Memory B cell (primary cell): Measurements from ENCODE around the gene CACYBP.

Experiments used
- ATAC-seq: fragments of 150-1000 bp; cut with Tn5 transposase; 2 replicates; pipeline ENCODE4 v1.10.0; 2021; ENCODE audit warnings: low read depth, mild to moderate bottlenecking, moderate library complexity
- DNase-seq, 2 donors: peaks; one replicate each; pipeline ENCODE4 v3.0.0; 2022; ENCODE audit warnings: low spot score in 2 of 2
- H3K27ac Mint-ChIP-seq: one replicate; pipeline ENCODE4 v1.8.0; 2022; ENCODE audit warnings: mild to moderate bottlenecking, moderate library complexity, mixed read lengths
- H3K27me3 Mint-ChIP-seq: one replicate; pipeline ENCODE4 v1.8.0; 2022; ENCODE audit warnings: mixed read lengths
- H3K36me3 Mint-ChIP-seq: one replicate; pipeline ENCODE4 v1.8.0; 2022; ENCODE audit warnings: mild to moderate bottlenecking, mixed read lengths
- H3K4me1 Mint-ChIP-seq: one replicate; pipeline ENCODE4 v1.8.0; 2022; ENCODE audit warnings: mixed read lengths
- H3K4me3 Mint-ChIP-seq: one replicate; pipeline ENCODE4 v1.8.0; 2022; ENCODE audit warnings: mild to moderate bottlenecking, moderate library complexity, mixed read lengths
- H3K9me3 Mint-ChIP-seq: one replicate; pipeline ENCODE4 v1.8.0; 2022; ENCODE audit warnings: mixed read lengths

The CACYBP gene

GRCh38 chr1:174999936-175000696 is at the start of gene CACYBP:
TSS of gene CACYBP (plus strand) at chr1:174999947. CDS start at chr1:175000181, 234 bp downstream.
- no peak for ATAC-seq
- Mint-ChIP-seq H3K9me3 (no peaks in the 10 kb centered on the region), H3K27ac (no peak within 1 kb of the TSS), H3K36me3 (peaks cover 5% of the 10 kb centered on the region), H3K27me3 (no peaks in the 10 kb centered on the region), H3K4me3 (no peak within 1 kb of the TSS), H3K4me1 (peaks cover 28% of the 10 kb centered on the region)
- DNase-seq = peak in 1 of 2 donors; percentile 88

- Mint-ChIP-seq H3K27ac (peak overlapping the region; percentile 86), H3K4me3 (peak overlapping the region; percentile 77), H3K36me3 (peaks cover 11% of the 10 kb centered on the region), H3K9me3 (no peaks in the 10 kb centered on the region), H3K4me1 (peaks cover 34% of the 10 kb centered on the region), H3K27me3 (no peaks in the 10 kb centered on the region)
- peak; percentile 61 for ATAC-seq
- no peak for DNase-seq
These were observed 46.3 kb upstream of the CACYBP start for GRCh38 chr1:174953285-174954072.

- peak overlapping the region; percentile 86 for H3K27ac Mint-ChIP-seq
- H3K4me3 Mint-ChIP-seq = peak overlapping the region; percentile 38
- DNase-seq (no peak), ATAC-seq (peak; percentile 45)
- peaks cover 13% of the 10 kb centered on the region for H3K36me3 Mint-ChIP-seq
- H3K27me3 Mint-ChIP-seq = no peaks in the 10 kb centered on the region
- no peaks in the 10 kb centered on the region for H3K9me3 Mint-ChIP-seq
- peaks cover 34% of the 10 kb centered on the region for H3K4me1 Mint-ChIP-seq
These were observed 45.7 kb upstream of the CACYBP start for GRCh38 chr1:174954073-174954460.

GRCh38 chr1:174954671-174955669 is 44.8 kb upstream of the CACYBP start:
- H3K4me3 Mint-ChIP-seq = peak overlapping the region; percentile 21
- H3K27me3 Mint-ChIP-seq = no peaks in the 10 kb centered on the region
- ATAC-seq (peak; percentile 44), DNase-seq (no peak)
- peak overlapping the region; percentile 86 for H3K27ac Mint-ChIP-seq
- H3K4me1 Mint-ChIP-seq = peaks cover 34% of the 10 kb centered on the region
- H3K9me3 Mint-ChIP-seq = no peaks in the 10 kb centered on the region
- H3K36me3 Mint-ChIP-seq = peaks cover 13% of the 10 kb centered on the region

- no peak for ATAC-seq
- Mint-ChIP-seq H3K27me3 (no peaks in the 10 kb centered on the region), H3K4me3 (no peak overlapping the region), H3K4me1 (peaks cover 32% of the 10 kb centered on the region), H3K27ac (no peak overlapping the region), H3K36me3 (peaks cover 11% of the 10 kb centered on the region), H3K9me3 (no peaks in the 10 kb centered on the region)
- DNase-seq = no peak
These were observed 43.7 kb upstream of the CACYBP start for GRCh38 chr1:174956086-174956485.

- Mint-ChIP-seq H3K36me3 (peaks cover 11% of the 10 kb centered on the region), H3K9me3 (no peaks in the 10 kb centered on the region), H3K27ac (peak overlapping the region; percentile 35), H3K4me1 (peaks cover 31% of the 10 kb centered on the region), H3K4me3 (no peak overlapping the region), H3K27me3 (no peaks in the 10 kb centered on the region)
- no peak for ATAC-seq
- no peak for DNase-seq
These were observed 42.8 kb upstream of the CACYBP start for GRCh38 chr1:174956976-174957375.

- Mint-ChIP-seq H3K36me3 (peaks cover 11% of the 10 kb centered on the region), H3K4me3 (no peak overlapping the region), H3K4me1 (peaks cover 31% of the 10 kb centered on the region), H3K27ac (peak overlapping the region; percentile 35), H3K27me3 (no peaks in the 10 kb centered on the region), H3K9me3 (no peaks in the 10 kb centered on the region)
- DNase-seq (no peak), ATAC-seq (no peak)
These were observed 41.9 kb upstream of the CACYBP start for GRCh38 chr1:174957829-174958228.

GRCh38 chr1:174958396-174958795 is 41.4 kb upstream of the CACYBP start:
- H3K4me1 Mint-ChIP-seq = peaks cover 27% of the 10 kb centered on the region
- no peak overlapping the region for H3K27ac Mint-ChIP-seq

GRCh38 chr1:174960362-174960761 is 39.4 kb upstream of the CACYBP start:
- Mint-ChIP-seq H3K4me3 (no peak overlapping the region), H3K27me3 (no peaks in the 10 kb centered on the region), H3K27ac (no peak overlapping the region), H3K9me3 (no peaks in the 10 kb centered on the region), H3K4me1 (peaks cover 22% of the 10 kb centered on the region), H3K36me3 (peaks cover 11% of the 10 kb centered on the region)
- DNase-seq = no peak
- ATAC-seq = no peak

More at GRCh38 chr1:174958396-174958795, 41.4 kb upstream of the CACYBP start:
- DNase-seq (no peak), ATAC-seq (no peak)
- no peaks in the 10 kb centered on the region for H3K27me3 Mint-ChIP-seq
- H3K4me3 Mint-ChIP-seq = no peak overlapping the region
- peaks cover 11% of the 10 kb centered on the region for H3K36me3 Mint-ChIP-seq
- no peaks in the 10 kb centered on the region for H3K9me3 Mint-ChIP-seq

- peak overlapping the region; percentile 84 for H3K27ac Mint-ChIP-seq
- H3K36me3 Mint-ChIP-seq = peaks cover 2% of the 10 kb centered on the region
- no peak overlapping the region for H3K4me3 Mint-ChIP-seq
- H3K27me3 Mint-ChIP-seq = no peaks in the 10 kb centered on the region
- ATAC-seq (no peak), DNase-seq (no peak)
- no peaks in the 10 kb centered on the region for H3K9me3 Mint-ChIP-seq
- peaks cover 22% of the 10 kb centered on the region for H3K4me1 Mint-ChIP-seq
These were observed 36.1 kb upstream of the CACYBP start for GRCh38 chr1:174963529-174964125.

GRCh38 chr1:174964261-174964971 is 35.3 kb upstream of the CACYBP start:
- H3K36me3 Mint-ChIP-seq = no peaks in the 10 kb centered on the region
- peak overlapping the region; percentile 84 for H3K27ac Mint-ChIP-seq
- no peaks in the 10 kb centered on the region for H3K9me3 Mint-ChIP-seq
- peak overlapping the region; percentile 28 for H3K4me3 Mint-ChIP-seq
- H3K27me3 Mint-ChIP-seq = no peaks in the 10 kb centered on the region
- DNase-seq (no peak), ATAC-seq (peak; percentile 73)
- peaks cover 28% of the 10 kb centered on the region for H3K4me1 Mint-ChIP-seq

GRCh38 chr1:174964972-174965361 is 34.8 kb upstream of the CACYBP start:
- Mint-ChIP-seq H3K36me3 (peaks cover 2% of the 10 kb centered on the region), H3K27me3 (no peaks in the 10 kb centered on the region), H3K27ac (peak overlapping the region; percentile 84), H3K9me3 (no peaks in the 10 kb centered on the region), H3K4me1 (peaks cover 28% of the 10 kb centered on the region), H3K4me3 (peak overlapping the region; percentile 42)
- no peak for DNase-seq
- ATAC-seq = peak; percentile 24
